Stimulated activated memory B cell treated with anti-CD40 and anti-IgM and Interleukin-4, amounts not matched to agents 10 μg/mL and 1 μg/mL and 100 μg/mL, for 72 hours (primary cell): ENCODE results near the gene TEX29.

Experiments used
- ATAC-seq: fragments of 150-1000 bp; cut with Tn5 transposase; 2 replicates; pipeline ENCODE4 v1.10.0; 2021
- H3K27ac Mint-ChIP-seq: one replicate; pipeline ENCODE4 v1.8.0; 2022; ENCODE audit warnings: mild to moderate bottlenecking, mixed read lengths
- H3K27me3 Mint-ChIP-seq: one replicate; pipeline ENCODE4 v1.8.0; 2022; ENCODE audit warnings: mixed read lengths
- H3K36me3 Mint-ChIP-seq: one replicate; pipeline ENCODE4 v1.8.0; 2022; ENCODE audit warnings: mixed read lengths
- H3K4me1 Mint-ChIP-seq: one replicate; pipeline ENCODE4 v1.8.0; 2022; ENCODE audit warnings: mixed read lengths
- H3K4me3 Mint-ChIP-seq: one replicate; pipeline ENCODE4 v1.8.0; 2022; ENCODE audit warnings: mild to moderate bottlenecking, moderate library complexity, mixed read lengths
- H3K9me3 Mint-ChIP-seq: one replicate; pipeline ENCODE4 v1.8.0; 2022; ENCODE audit warnings: mixed read lengths

TEX29 gene

DNA sequence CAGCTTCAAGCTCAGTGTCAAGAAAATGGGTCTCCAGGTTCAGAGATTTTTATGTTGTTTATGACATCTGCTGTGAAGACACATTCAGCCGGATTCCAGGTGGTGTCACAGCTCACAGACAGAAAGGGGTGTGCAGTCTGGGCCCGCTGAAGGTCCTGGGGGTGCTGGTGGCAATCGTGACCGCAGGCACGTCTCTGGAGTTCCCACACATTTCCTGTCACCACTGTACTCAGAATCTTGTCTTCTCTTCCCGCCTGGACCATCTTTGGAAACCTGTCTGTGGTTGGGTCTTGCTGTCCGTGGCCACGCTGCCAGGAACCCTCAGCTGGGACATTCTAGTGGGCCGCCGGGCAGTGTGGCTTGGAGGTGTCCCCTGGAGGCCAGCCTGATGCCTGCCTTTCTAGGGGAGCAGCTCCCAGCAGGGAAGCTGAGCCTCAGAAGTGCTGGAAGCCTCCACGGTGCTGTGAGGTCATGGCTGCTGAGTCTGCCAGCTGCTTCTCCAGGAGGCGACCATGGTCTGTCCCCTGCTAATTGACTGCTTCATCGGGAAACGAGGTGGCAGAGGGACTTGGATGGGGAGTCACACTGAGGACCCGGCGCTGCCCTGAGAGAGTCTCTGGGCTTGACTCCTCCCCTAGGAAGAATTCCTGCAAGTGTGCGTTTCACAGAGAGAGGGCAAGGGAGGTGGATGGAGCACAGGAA, 3.7 kb downstream of the TEX29 start:
- Mint-ChIP-seq H3K36me3 (peaks cover 7% of the 10 kb centered on the region), H3K4me3 (no peak overlapping the region), H3K27me3 (no peaks in the 10 kb centered on the region), H3K27ac (no peak overlapping the region), H3K4me1 (no peaks in the 10 kb centered on the region), H3K9me3 (no peaks in the 10 kb centered on the region)
- no peak for ATAC-seq

DNA sequence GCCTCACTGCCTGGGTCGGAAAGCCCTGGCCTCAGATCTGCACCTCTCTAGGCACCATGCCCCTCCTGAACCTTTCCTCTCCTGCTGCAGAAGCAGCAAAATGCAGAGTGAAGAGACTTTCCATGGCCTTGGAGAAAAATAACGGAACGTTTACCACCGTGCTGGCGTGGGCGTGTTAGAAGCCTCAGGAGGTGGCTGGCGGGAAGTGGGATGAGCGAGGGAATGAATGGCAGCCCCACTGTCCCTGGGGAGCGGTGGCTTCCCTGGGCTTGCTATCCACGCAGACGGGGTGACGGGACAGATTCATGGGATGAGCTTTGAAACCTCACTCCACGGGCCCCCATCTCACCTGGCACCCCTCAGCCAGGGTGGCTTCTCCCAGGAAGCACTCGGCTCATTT, 4.3 kb downstream of the TEX29 start:
- Mint-ChIP-seq H3K36me3 (peaks cover 3% of the 10 kb centered on the region), H3K27ac (no peak overlapping the region), H3K4me1 (no peaks in the 10 kb centered on the region), H3K27me3 (no peaks in the 10 kb centered on the region), H3K4me3 (no peak overlapping the region), H3K9me3 (no peaks in the 10 kb centered on the region)
- no peak for ATAC-seq

- Mint-ChIP-seq H3K4me3 (no peak overlapping the region), H3K27ac (no peak overlapping the region)
These were observed 4.9 kb downstream of the TEX29 start for GRCh38 chr13:111325146-111325890.

GRCh38 chr13:111325941-111326620, 5.6 kb downstream of the TEX29 start:
- Mint-ChIP-seq H3K27ac (no peak overlapping the region), H3K4me3 (no peak overlapping the region), H3K27me3 (no peaks in the 10 kb centered on the region), H3K4me1 (no peaks in the 10 kb centered on the region), H3K9me3 (no peaks in the 10 kb centered on the region), H3K36me3 (peaks cover 5% of the 10 kb centered on the region)
- no peak for ATAC-seq

More at GRCh38 chr13:111325146-111325890, 4.9 kb downstream of the TEX29 start:
- H3K27me3 Mint-ChIP-seq, result no peaks in the 10 kb centered on the region
- ATAC-seq, result no peak
- H3K9me3 Mint-ChIP-seq, result no peaks in the 10 kb centered on the region
- no peaks in the 10 kb centered on the region for H3K4me1 Mint-ChIP-seq
- H3K36me3 Mint-ChIP-seq, result no peaks in the 10 kb centered on the region

- Mint-ChIP-seq H3K27ac (no peak overlapping the region), H3K36me3 (peaks cover 5% of the 10 kb centered on the region), H3K9me3 (no peaks in the 10 kb centered on the region), H3K4me3 (no peak overlapping the region), H3K27me3 (no peaks in the 10 kb centered on the region), H3K4me1 (no peaks in the 10 kb centered on the region)
- ATAC-seq, result no peak
These were observed 6.2 kb downstream of the TEX29 start for GRCh38 chr13:111326621-111326965.

- no peak for ATAC-seq
- Mint-ChIP-seq H3K4me1 (no peaks in the 10 kb centered on the region), H3K27me3 (no peaks in the 10 kb centered on the region), H3K36me3 (peaks cover 5% of the 10 kb centered on the region), H3K4me3 (no peak overlapping the region), H3K9me3 (no peaks in the 10 kb centered on the region), H3K27ac (no peak overlapping the region)
These were observed 6.7 kb downstream of the TEX29 start for GRCh38 chr13:111326981-111327642.

DNA sequence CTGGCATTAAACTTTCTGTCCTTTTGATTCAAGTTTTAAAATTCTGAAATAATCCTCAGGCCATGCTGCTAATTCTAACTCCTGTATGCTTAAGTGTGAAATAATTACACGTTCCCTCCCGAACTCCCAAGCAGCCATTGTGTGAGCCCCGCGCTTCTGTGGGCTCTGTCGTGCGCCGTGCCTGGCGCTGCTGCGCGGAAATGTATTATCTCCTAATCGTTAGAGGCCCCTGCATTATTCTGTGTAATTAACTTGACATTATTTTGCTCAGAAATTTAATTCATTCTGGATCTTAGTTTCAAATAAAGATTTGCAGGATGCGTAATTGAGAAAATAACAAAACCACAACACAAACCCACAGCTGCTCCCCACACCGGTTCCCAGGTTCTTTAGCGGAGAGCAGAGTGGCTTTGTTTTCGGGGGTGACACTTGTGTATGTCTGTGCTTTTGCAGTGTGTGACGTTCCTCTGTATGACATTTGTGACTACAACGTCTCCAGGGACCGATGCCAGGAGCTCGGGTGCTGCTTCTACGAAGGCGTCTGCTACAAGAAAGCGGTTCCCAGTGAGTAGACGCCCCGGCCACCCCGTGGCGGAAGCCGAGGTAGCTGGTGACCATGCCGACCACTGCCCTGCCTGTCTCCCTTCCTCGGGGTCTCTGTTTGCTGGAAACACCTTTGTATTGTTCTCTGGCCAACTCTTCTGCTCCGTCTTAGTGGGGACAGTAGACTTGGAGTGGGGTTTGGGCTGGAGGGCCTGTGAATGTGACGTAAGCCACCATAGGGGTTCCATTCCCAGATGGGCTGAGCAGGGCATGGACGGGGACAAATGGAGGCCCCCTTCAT, 7.5 kb downstream of the TEX29 start:
- no peak for ATAC-seq
- Mint-ChIP-seq H3K9me3 (no peaks in the 10 kb centered on the region), H3K27ac (no peak overlapping the region), H3K4me1 (no peaks in the 10 kb centered on the region), H3K36me3 (peaks cover 6% of the 10 kb centered on the region), H3K4me3 (no peak overlapping the region), H3K27me3 (no peaks in the 10 kb centered on the region)

GRCh38 chr13:111328574-111329410, 8.3 kb downstream of the TEX29 start:
- peaks cover 15% of the 10 kb centered on the region for H3K36me3 Mint-ChIP-seq
- H3K27ac Mint-ChIP-seq, result no peak overlapping the region
- ATAC-seq, result no peak
- H3K9me3 Mint-ChIP-seq, result peaks cover 4% of the 10 kb centered on the region
- H3K4me3 Mint-ChIP-seq, result no peak overlapping the region
- no peaks in the 10 kb centered on the region for H3K4me1 Mint-ChIP-seq
- H3K27me3 Mint-ChIP-seq, result no peaks in the 10 kb centered on the region

- Mint-ChIP-seq H3K4me3 (no peak overlapping the region), H3K27ac (no peak overlapping the region), H3K4me1 (no peaks in the 10 kb centered on the region), H3K9me3 (peaks cover 6% of the 10 kb centered on the region), H3K27me3 (no peaks in the 10 kb centered on the region), H3K36me3 (peaks cover 23% of the 10 kb centered on the region)
- ATAC-seq, result no peak
These were observed 9.2 kb downstream of the TEX29 start for GRCh38 chr13:111329641-111330040.

- no peak overlapping the region for H3K4me3 Mint-ChIP-seq
- no peak overlapping the region for H3K27ac Mint-ChIP-seq
These were observed 9.7 kb downstream of the TEX29 start for GRCh38 chr13:111330066-111330610.

GRCh38 chr13:111335298-111335697, 14.9 kb downstream of the TEX29 start:
- H3K9me3 Mint-ChIP-seq, result peaks cover 6% of the 10 kb centered on the region
- no peak for ATAC-seq
- peaks cover 54% of the 10 kb centered on the region for H3K36me3 Mint-ChIP-seq
- H3K27ac Mint-ChIP-seq, result no peak overlapping the region
- H3K27me3 Mint-ChIP-seq, result no peaks in the 10 kb centered on the region
- H3K4me3 Mint-ChIP-seq, result no peak overlapping the region
- H3K4me1 Mint-ChIP-seq, result no peaks in the 10 kb centered on the region

More at GRCh38 chr13:111330066-111330610, 9.7 kb downstream of the TEX29 start:
- no peak for ATAC-seq
- Mint-ChIP-seq H3K27me3 (no peaks in the 10 kb centered on the region), H3K36me3 (peaks cover 26% of the 10 kb centered on the region), H3K4me1 (no peaks in the 10 kb centered on the region), H3K9me3 (peaks cover 6% of the 10 kb centered on the region)

- Mint-ChIP-seq H3K27ac (no peak overlapping the region), H3K27me3 (no peaks in the 10 kb centered on the region), H3K9me3 (peaks cover 6% of the 10 kb centered on the region), H3K4me1 (no peaks in the 10 kb centered on the region), H3K36me3 (peaks cover 49% of the 10 kb centered on the region), H3K4me3 (no peak overlapping the region)
- no peak for ATAC-seq
These were observed 16.2 kb downstream of the TEX29 start for GRCh38 chr13:111336666-111337065.

DNA sequence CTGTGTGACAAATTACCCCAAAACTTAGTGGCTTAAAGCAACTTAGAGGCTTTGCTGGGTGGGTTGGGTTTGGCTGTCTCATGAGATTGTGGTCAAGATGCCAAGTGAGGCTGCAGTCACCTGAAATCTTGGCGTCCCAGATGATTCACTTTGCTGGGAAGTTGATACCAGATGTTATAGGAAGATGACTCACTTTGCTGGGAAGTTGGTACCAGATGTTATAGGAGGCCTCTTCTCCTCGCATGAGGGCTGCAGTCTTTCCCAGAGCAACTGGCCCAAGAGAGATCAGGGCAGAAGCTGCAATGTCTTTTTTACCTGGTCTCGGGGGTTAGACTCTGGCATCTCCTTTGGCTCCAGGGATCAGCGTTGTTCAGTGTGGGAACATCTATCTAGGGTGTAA, 16.8 kb downstream of the TEX29 start:
- Mint-ChIP-seq H3K27me3 (no peaks in the 10 kb centered on the region), H3K9me3 (peaks cover 6% of the 10 kb centered on the region), H3K4me3 (no peak overlapping the region), H3K27ac (no peak overlapping the region), H3K36me3 (peaks cover 49% of the 10 kb centered on the region), H3K4me1 (no peaks in the 10 kb centered on the region)
- no peak for ATAC-seq

DNA sequence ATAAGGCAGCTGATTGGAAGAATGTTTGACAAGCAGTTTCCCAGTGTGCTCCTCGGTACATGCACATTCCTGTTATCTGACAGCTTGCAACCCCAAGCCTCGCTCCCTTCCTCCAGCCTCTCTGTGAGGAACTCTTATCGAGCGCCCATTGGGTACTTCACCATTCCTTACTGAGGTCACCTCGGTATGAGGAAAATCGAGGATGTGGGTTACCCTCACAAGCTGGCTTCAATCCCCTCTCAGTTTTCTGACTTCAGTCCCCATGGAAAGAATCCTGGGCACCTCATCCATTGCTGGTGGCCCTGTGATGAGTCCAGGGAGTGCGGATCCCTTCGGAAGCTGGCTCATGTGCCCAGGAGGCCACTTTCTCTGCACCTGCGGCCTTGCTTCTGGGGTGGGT, 17.3 kb downstream of the TEX29 start:
- Mint-ChIP-seq H3K4me3 (no peak overlapping the region), H3K9me3 (peaks cover 6% of the 10 kb centered on the region), H3K27ac (no peak overlapping the region), H3K36me3 (peaks cover 51% of the 10 kb centered on the region), H3K27me3 (no peaks in the 10 kb centered on the region), H3K4me1 (no peaks in the 10 kb centered on the region)
- ATAC-seq, result no peak
